HL-60 (cell line): ENCODE measurements around the gene RPS5.

Source experiments
- DNase-seq, 2 experiments: peaks; one replicate each; pipeline ENCODE4 v3.0.0-alpha.2; 2010 to 2020; ENCODE audit warnings: low read depth in 1 of 2, low spot score in 1 of 2
- H3K27ac ChIP-seq: fragments of 250-450 bp; sonication (Bioruptor Pico); replicated peaks from 2 replicates; pipeline ENCODE4 v1.5.1; 2020; ENCODE audit warnings: mild to moderate bottlenecking, moderate library complexity
- H3K27me3 ChIP-seq: fragments of 250-450 bp; sonication (Bioruptor Pico); 2 replicates; pipeline ENCODE4 v1.5.1; 2021; ENCODE audit warnings: mild to moderate bottlenecking, moderate library complexity; ENCODE audit not compliant: insufficient read depth, poor library complexity, severe bottlenecking
- H3K4me3 ChIP-seq: replicated peaks from 2 replicates; pipeline ENCODE4 v1.5.1; 2011; ENCODE audit warnings: mild to moderate bottlenecking, control low read depth, low read length; ENCODE audit not compliant: insufficient read depth
- GABPA ChIP-seq: IDR thresholded peaks from 2 replicates; pipeline ENCODE4 v1.6.1; 2012; ENCODE audit warnings: low read depth
- POLR2AphosphoS5 ChIP-seq: IDR thresholded peaks from 2 replicates; pipeline ENCODE4 v1.6.1; 2012; ENCODE audit warnings: low read depth
- SPI1 ChIP-seq: IDR thresholded peaks from 2 replicates; pipeline ENCODE4 v1.6.1; 2012; ENCODE audit warnings: low read depth, mild to moderate bottlenecking, borderline replicate concordance
- TF ChIP-seq, protein P1 (sequence below): IDR thresholded peaks from 2 replicates; pipeline ENCODE4 v1.6.1; 2012; ENCODE audit warnings: low read depth; ENCODE audit not compliant: insufficient replicate concordance
- TF ChIP-seq, protein P2 (sequence below): IDR thresholded peaks from one replicate; pipeline ENCODE4 v1.5.1; 2011; ENCODE audit warnings: low read length, control low read depth, inconsistent platforms; ENCODE audit not compliant: insufficient read depth

Gene RPS5

DNA sequence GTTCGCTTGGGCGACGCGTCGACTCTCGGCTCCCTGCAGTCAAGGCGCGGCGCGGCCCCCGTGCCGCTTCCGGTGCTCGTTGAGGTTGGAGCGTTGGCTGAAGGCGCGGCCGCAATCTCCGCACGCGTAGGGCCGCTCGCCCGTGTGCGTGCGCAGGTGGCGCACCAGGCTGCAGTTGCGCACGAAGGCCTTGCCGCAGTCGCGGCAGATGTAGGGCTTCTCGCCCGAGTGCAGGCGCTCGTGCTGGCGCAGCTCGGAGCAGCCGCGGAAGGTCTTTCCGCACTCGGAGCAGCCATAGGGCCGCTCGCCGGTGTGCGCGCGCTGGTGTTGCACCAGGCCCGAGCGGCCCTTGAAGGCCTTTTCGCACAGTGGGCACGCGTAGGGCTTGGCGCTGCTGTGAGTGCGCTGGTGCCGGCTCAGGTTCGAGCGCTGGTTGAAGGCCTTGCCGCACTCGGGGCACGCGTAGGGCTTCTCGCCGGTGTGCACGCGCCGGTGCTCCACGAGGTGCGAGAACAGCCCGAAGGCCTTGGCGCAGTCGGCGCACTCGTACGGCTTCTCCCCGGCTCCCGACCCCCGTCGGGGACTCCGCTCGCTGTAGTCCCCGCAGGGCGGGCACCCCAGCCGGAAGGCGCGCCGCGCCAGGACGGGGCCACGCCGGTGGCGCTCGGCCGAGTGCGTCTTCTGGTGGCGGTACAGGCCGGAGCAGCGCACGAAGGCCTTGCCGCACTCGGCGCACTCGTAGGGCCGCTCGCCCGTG is 19.2 kb upstream of the RPS5 start:
- no peak for DNase-seq
- TF ChIP-seq, protein P1, sequence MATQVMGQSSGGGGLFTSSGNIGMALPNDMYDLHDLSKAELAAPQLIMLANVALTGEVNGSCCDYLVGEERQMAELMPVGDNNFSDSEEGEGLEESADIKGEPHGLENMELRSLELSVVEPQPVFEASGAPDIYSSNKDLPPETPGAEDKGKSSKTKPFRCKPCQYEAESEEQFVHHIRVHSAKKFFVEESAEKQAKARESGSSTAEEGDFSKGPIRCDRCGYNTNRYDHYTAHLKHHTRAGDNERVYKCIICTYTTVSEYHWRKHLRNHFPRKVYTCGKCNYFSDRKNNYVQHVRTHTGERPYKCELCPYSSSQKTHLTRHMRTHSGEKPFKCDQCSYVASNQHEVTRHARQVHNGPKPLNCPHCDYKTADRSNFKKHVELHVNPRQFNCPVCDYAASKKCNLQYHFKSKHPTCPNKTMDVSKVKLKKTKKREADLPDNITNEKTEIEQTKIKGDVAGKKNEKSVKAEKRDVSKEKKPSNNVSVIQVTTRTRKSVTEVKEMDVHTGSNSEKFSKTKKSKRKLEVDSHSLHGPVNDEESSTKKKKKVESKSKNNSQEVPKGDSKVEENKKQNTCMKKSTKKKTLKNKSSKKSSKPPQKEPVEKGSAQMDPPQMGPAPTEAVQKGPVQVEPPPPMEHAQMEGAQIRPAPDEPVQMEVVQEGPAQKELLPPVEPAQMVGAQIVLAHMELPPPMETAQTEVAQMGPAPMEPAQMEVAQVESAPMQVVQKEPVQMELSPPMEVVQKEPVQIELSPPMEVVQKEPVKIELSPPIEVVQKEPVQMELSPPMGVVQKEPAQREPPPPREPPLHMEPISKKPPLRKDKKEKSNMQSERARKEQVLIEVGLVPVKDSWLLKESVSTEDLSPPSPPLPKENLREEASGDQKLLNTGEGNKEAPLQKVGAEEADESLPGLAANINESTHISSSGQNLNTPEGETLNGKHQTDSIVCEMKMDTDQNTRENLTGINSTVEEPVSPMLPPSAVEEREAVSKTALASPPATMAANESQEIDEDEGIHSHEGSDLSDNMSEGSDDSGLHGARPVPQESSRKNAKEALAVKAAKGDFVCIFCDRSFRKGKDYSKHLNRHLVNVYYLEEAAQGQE, result no peak
- TF ChIP-seq SPI1 (no peak), POLR2AphosphoS5 (no peak), GABPA (no peak)
- TF ChIP-seq, protein P2, sequence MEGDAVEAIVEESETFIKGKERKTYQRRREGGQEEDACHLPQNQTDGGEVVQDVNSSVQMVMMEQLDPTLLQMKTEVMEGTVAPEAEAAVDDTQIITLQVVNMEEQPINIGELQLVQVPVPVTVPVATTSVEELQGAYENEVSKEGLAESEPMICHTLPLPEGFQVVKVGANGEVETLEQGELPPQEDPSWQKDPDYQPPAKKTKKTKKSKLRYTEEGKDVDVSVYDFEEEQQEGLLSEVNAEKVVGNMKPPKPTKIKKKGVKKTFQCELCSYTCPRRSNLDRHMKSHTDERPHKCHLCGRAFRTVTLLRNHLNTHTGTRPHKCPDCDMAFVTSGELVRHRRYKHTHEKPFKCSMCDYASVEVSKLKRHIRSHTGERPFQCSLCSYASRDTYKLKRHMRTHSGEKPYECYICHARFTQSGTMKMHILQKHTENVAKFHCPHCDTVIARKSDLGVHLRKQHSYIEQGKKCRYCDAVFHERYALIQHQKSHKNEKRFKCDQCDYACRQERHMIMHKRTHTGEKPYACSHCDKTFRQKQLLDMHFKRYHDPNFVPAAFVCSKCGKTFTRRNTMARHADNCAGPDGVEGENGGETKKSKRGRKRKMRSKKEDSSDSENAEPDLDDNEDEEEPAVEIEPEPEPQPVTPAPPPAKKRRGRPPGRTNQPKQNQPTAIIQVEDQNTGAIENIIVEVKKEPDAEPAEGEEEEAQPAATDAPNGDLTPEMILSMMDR, result no peak
- Histone ChIP-seq H3K27ac (no peak overlapping the region), H3K27me3 (no peaks in the 10 kb centered on the region), H3K4me3 (no peak overlapping the region)

DNA sequence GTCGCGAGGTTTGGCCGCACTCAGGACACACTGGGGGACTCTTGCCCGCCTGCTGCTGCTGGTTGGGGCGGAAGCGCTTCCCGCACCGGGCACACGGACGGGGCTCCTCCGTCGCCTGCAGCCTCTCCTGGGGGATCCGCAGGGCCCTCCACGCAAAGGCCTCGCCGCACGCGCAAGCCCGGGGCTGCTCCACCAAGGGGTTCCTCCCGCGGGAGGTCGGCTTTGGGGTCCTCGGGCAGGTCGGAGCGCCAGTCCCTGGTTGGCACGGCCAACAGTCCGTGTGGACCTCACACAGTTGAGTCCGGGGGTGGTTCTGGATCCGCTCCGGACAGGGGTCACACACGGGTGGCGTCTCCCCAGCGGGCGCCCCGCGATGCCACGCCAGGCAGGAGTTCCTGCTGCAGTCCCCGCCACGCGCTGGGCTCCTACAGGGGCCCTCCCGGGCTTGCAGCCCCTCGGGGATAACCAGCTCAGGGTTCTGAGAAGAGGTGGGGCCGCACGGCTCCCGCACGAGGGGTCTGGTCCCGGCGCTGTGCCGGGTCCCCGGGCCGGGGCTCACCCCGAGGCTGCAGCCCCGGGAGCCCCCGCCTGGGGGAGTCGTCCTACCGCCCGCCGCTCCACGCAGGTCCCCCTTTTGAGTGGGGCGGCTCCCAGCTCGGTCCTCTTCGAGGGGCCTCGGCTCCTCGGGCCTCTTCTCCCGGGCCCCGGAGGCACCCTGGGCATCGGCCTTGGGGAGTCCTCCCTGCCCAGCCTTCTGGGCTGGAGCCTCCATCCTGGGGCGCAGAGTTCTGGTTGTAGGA is 18.3 kb upstream of the RPS5 start:
- Histone ChIP-seq H3K27me3 (no peaks in the 10 kb centered on the region), H3K27ac (no peak overlapping the region), H3K4me3 (no peak overlapping the region)
- TF ChIP-seq, protein P1, result no peak
- TF ChIP-seq POLR2AphosphoS5, result no peak
- TF ChIP-seq, protein P2, result no peak
- TF ChIP-seq GABPA, result no peak
- no peak for TF ChIP-seq SPI1
- no peak for DNase-seq

DNA sequence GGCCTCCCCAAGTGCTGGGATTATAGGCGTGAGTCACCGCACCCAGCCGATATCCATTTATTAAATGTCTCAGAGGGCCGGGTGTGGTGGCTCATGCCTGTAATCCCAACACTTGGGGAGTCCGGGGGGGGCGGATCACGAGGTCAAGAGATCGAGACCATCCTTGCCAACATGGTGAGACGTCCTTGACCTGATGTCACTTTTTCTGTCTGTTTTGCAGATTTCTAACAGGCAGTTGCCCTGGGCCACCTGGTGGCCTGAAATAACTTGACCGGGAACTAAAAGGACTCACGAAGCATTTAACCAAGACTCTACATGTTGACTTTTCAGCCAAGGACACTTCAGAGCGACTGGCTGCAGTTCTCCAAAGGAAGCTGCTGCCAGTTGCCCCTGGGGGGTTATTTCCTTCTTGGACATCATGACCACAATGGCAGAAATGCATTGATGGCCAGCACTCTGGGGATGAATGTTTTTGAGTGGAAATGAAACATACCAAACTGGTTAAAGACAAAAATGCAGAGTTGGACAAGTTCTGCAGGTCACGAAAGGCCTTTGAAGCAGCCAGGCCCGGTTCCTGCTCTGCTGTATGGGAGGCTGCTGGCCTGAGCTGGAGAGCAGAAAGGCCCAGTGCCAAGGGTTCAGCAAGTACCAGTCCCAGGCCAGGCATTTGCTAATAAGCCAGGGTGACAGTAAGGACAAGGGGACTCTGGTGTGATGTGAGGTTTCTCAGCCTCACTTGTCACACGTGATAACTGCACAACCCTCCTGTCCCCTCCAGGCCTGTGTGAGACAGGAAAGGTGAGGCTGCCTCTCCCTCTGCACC is 14.5 kb upstream of the RPS5 start:
- H3K27ac ChIP-seq, result no peak overlapping the region
- no peaks in the 10 kb centered on the region for H3K27me3 ChIP-seq
- no peak overlapping the region for H3K4me3 ChIP-seq
- no peak for TF ChIP-seq SPI1
- TF ChIP-seq, protein P2, result no peak
- TF ChIP-seq POLR2AphosphoS5, result no peak
- no peak for TF ChIP-seq GABPA
- TF ChIP-seq, protein P1, result no peak
- peak in 1 of 2 experiments; percentile 18 for DNase-seq
